Measurements from ENCODE around the gene ZNF239. TPM values are rescaled to one million over a fixed set of nuclear protein-coding genes. Genes with fewer than 3 reads are reported as not detected.
"Not testable (repeated sequence)": the region's sequence is repeated elsewhere in the genome, so short reads cannot be mapped to it uniquely, and the experiment has no call there.

ZNF239 gene
- total RNA-seq, 2 experiments from 2014 or later = 0.15 to 0.25 TPM

DNA sequence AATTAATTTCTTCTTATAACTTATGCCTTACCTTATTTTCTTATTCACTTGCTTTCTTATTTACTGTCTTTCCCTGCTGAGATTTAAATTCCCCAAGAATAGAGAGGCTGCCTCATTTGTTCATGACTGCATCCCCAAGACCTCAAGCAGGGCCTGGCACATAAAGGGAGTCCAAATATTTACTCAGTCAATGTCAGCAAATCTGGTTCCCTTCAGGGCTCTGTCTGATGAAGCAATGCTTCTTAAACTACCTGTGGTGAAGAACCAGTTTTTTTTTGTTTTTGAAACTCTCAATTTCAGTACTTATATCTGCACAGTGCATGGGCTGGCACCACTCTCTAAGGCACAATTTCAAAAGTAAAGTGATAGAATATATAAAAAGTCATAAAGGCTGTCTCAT lies 4.7 kb downstream of the ZNF239 start:
- Mint-ChIP-seq H3K27me3 (no peaks in the 10 kb centered on the region), H3K9me3 (peaks cover 11% of the 10 kb centered on the region), H3K27ac (no peak overlapping the region), H3K4me1 (peaks cover 7% of the 10 kb centered on the region), H3K36me3 (ENCODE audit: low read depth) (peaks cover 6% of the 10 kb centered on the region), H3K4me3 (no peak overlapping the region)
- CTCF ChIA-PET = no interaction called here
- no peak for DNase-seq
- POLR2A ChIA-PET = no interaction called here

DNA sequence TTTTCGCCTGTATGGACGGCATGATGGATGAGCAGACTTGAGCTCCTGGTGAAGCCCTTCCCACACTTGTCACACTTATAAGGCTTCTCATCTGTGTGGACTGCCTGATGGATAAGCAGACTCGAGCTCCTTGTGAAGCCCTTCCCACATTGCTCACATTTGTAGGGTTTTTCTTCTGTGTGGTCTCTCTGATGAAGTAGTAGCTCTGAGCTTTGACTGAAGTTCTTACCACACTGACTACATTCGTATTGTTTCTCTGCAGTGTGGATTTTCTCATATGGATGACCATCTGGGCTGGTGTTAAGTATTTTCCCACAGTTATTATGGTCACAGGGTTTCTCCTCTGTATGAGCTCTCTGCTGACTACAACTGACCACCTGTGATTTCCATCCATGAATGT lies 17.2 kb downstream of the ZNF239 start:
- Mint-ChIP-seq H3K36me3 (ENCODE audit: low read depth) (peaks cover 10% of the 10 kb centered on the region), H3K4me1 (no peaks in the 10 kb centered on the region), H3K27ac (no peak overlapping the region), H3K9me3 (peaks cover 46% of the 10 kb centered on the region), H3K27me3 (no peaks in the 10 kb centered on the region), H3K4me3 (no peak overlapping the region)
- ChIA-PET POLR2A (no interaction called here), CTCF (no interaction called here)
- no peak for DNase-seq

DNA sequence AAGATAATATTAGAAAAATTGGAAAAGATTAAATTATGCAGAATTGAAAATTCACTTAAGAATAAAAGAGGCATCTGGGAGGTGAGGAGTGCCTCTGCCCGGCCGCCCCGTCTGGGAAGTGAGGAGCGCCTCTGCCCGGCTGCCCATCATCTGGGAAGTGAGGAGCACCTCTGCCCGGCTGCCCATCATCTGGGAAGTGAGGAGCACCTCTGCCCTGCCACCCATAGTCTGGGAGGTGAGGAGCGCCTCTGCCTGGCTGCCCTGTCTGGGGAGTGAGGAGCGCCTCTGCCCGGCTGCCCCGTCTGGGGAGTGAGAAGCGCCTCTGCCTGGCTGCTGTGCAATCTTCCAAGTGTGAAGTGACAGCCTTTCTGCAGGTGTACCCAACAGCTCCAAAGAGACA lies 30.7 kb downstream of the ZNF239 start:
- H3K27ac Mint-ChIP-seq; CTCF ChIA-PET; H3K4me3 Mint-ChIP-seq; POLR2A ChIA-PET; H3K36me3 Mint-ChIP-seq (ENCODE audit: low read depth); H3K27me3 Mint-ChIP-seq; H3K4me1 Mint-ChIP-seq; DNase-seq: not testable (repeated sequence)
- H3K9me3 Mint-ChIP-seq = peaks cover 26% of the 10 kb centered on the region

DNA sequence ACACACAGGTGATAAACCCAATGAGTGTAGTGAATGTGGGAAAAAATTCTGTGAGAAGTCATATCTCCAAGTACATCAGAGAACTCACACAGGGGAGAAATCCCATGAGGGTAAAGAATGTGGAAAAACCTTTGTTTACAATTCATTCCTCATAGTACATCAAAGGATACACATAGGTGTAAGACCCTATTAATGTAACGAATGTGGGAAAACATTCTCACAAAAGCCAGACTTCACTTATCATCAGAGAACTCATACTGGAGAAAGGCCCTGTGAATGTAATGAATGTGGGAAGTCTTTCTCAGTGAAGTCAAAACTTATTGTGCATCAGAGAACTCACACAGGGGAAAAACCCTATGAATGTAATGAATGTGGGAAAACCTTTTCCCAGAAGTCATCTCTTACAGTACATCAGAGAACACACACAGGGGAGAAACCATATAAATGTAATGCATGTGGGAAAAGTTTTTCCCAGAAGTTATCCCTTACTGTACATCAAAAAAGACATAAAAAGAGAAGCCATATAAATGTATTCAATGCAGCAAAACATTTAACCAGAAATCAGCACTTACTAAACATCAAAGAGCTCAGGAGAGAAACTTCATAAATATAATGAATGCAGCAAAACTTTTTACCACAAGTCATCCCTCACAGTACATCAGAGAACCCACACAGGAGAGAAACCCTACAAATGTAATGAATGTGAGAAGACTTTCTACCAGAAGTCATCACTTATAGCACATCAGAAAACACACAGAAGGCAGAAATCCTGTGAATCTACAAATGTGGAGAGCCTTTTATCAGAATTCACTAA lies 49.8 kb downstream of the ZNF239 start:
- no peaks in the 10 kb centered on the region for H3K4me1 Mint-ChIP-seq
- H3K4me3 Mint-ChIP-seq = no peak overlapping the region
- peaks cover 15% of the 10 kb centered on the region for H3K36me3 Mint-ChIP-seq (ENCODE audit: low read depth)
- H3K27me3 Mint-ChIP-seq = no peaks in the 10 kb centered on the region
- peaks cover 62% of the 10 kb centered on the region for H3K9me3 Mint-ChIP-seq
- CTCF ChIA-PET = no interaction called here
- DNase-seq = no peak
- H3K27ac Mint-ChIP-seq = no peak overlapping the region
- POLR2A ChIA-PET = no interaction called here

Other genes starting within 250 kb of the ZNF239 start
- gene FXYD4, start 203.0 kb downstream of the ZNF239 start, total RNA-seq = not detected
- gene HNRNPF, start 165.4 kb downstream of the ZNF239 start, total RNA-seq = 100 to 1,000 TPM; 477 to 494 TPM
- 1 to 10 TPM; 6.1 TPM for gene ZNF487, start 137.5 kb downstream of the ZNF239 start, total RNA-seq
- 1 to 10 TPM; 1.5 to 1.6 TPM for gene ZNF485, start 31.8 kb upstream of the ZNF239 start, total RNA-seq
- gene ZNF32, start 74.3 kb upstream of the ZNF239 start, total RNA-seq = 10 to 100 TPM; 10.4 to 10.9 TPM